DND-41 (cell line): ENCODE results near the gene ENPP6.

Experiments used
- ATAC-seq: fragments of 200-7000 bp; cut with Tn5 transposase; 3 replicates; pipeline ENCODE4 v1.9.1; 2021; ENCODE audit warnings: low read depth; ENCODE audit not compliant: insufficient read depth
- DNase-seq: peaks from one replicate; pipeline ENCODE4 v3.0.0-alpha.2; 2020
- H2AFZ ChIP-seq: 2 replicates; pipeline ENCODE4 v1.6.0; 2012; ENCODE audit warnings: low read depth, low read length
- H3K27ac ChIP-seq: 2 replicates; pipeline ENCODE4 v1.5.1; 2012; ENCODE audit warnings: low read length, inconsistent platforms
- H3K27me3 ChIP-seq: fragments of 200-600 bp; sonication (generic); 2 replicates; pipeline ENCODE4 v1.6.0; 2012; ENCODE audit warnings: low read length, mild to moderate bottlenecking, inconsistent platforms; ENCODE audit not compliant: insufficient read depth, poor library complexity
- H3K36me3 ChIP-seq: 2 replicates; pipeline ENCODE4 v1.5.1; 2012; ENCODE audit warnings: low read length, inconsistent platforms; ENCODE audit not compliant: insufficient read depth
- H3K4me1 ChIP-seq: 2 replicates; pipeline ENCODE4 v1.5.1; 2012; ENCODE audit warnings: mild to moderate bottlenecking, low read length; ENCODE audit not compliant: insufficient read depth
- H3K4me2 ChIP-seq: 2 replicates; pipeline ENCODE4 v1.6.0; 2012; ENCODE audit warnings: mild to moderate bottlenecking, moderate library complexity, low read length, inconsistent platforms; ENCODE audit not compliant: insufficient read depth
- H3K4me3 ChIP-seq, 2 experiments: fragments of 200-600 bp in 1 of 2; shearing (Covaris generic) in 1 of 2; 2 replicates each; pipeline ENCODE4 v1.5.1; 2012 to 2016; ENCODE audit warnings: inconsistent platforms in 2 of 2, low read length in 2 of 2, mild to moderate bottlenecking in 2 of 2, low read depth in 1 of 2, moderate library complexity in 1 of 2
- H3K79me2 ChIP-seq: 2 replicates; pipeline ENCODE4 v1.6.0; 2012; ENCODE audit warnings: low read length, inconsistent platforms; ENCODE audit not compliant: insufficient read depth
- H3K9ac ChIP-seq: 2 replicates; pipeline ENCODE4 v1.6.0; 2012; ENCODE audit warnings: low read depth, mild to moderate bottlenecking, inconsistent platforms, low read length, moderate library complexity
- H3K9me3 ChIP-seq: 2 replicates; pipeline ENCODE4 v1.5.1; 2012; ENCODE audit warnings: low read length, moderate library complexity, mild to moderate bottlenecking, inconsistent platforms; ENCODE audit not compliant: insufficient read depth, severe bottlenecking
- H4K20me1 ChIP-seq: 2 replicates; pipeline ENCODE4 v1.6.0; 2012; ENCODE audit warnings: low read length; ENCODE audit not compliant: insufficient read depth
- EZH2 ChIP-seq: IDR thresholded peaks from 3 replicates; pipeline ENCODE4 v1.6.1; 2012; ENCODE audit warnings: borderline replicate concordance, low read depth, mild to moderate bottlenecking, moderate library complexity, low read length, inconsistent platforms; ENCODE audit not compliant: severe bottlenecking
- TF ChIP-seq, protein P1 (sequence below): IDR thresholded peaks from 2 replicates; pipeline ENCODE4 v1.5.1; 2012; ENCODE audit warnings: borderline replicate concordance, low read length, moderate library complexity, mild to moderate bottlenecking; ENCODE audit not compliant: poor library complexity, severe bottlenecking; ENCODE audit errors: extremely low read depth

The ENPP6 gene

DNA sequence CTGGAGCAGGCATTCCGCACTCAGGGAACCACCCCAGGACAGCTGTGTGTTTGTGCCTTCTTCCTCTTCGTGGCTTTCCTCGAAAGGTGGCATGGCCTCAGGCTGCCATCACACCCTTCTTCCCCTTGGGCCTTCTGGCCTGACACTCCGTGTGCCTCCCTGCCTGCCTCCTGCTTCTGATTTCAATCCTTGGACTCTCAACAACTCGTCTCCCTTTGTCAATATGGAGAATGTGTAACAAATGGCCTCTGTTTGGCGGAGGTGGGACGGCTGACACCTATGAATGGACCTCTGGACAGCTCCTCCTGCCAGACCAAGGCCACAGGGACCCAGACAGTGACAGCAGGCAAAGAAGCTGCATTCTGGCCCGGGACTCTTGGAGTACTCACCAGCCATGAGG, 137.0 kb downstream of the ENPP6 start:
- H3K4me1 ChIP-seq = no peaks in the 10 kb centered on the region; the same call in 1 of the 2 replicates
- no peaks in the 10 kb centered on the region for H3K27me3 ChIP-seq
- H3K9ac ChIP-seq = no peak overlapping the region
- H3K79me2 ChIP-seq = no peaks in the 10 kb centered on the region
- ATAC-seq (no peak), DNase-seq (no peak)
- no peaks in the 10 kb centered on the region for H4K20me1 ChIP-seq
- H3K4me3 ChIP-seq = no peak overlapping the region
- TF ChIP-seq, protein P1, sequence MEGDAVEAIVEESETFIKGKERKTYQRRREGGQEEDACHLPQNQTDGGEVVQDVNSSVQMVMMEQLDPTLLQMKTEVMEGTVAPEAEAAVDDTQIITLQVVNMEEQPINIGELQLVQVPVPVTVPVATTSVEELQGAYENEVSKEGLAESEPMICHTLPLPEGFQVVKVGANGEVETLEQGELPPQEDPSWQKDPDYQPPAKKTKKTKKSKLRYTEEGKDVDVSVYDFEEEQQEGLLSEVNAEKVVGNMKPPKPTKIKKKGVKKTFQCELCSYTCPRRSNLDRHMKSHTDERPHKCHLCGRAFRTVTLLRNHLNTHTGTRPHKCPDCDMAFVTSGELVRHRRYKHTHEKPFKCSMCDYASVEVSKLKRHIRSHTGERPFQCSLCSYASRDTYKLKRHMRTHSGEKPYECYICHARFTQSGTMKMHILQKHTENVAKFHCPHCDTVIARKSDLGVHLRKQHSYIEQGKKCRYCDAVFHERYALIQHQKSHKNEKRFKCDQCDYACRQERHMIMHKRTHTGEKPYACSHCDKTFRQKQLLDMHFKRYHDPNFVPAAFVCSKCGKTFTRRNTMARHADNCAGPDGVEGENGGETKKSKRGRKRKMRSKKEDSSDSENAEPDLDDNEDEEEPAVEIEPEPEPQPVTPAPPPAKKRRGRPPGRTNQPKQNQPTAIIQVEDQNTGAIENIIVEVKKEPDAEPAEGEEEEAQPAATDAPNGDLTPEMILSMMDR = no peak
- TF ChIP-seq EZH2 = no peak
- no peak overlapping the region for H3K27ac ChIP-seq
- no peak overlapping the region for H3K4me2 ChIP-seq
- no peaks in the 10 kb centered on the region for H3K9me3 ChIP-seq
- H2AFZ ChIP-seq = no peak overlapping the region
- H3K36me3 ChIP-seq = no peaks in the 10 kb centered on the region

DNA sequence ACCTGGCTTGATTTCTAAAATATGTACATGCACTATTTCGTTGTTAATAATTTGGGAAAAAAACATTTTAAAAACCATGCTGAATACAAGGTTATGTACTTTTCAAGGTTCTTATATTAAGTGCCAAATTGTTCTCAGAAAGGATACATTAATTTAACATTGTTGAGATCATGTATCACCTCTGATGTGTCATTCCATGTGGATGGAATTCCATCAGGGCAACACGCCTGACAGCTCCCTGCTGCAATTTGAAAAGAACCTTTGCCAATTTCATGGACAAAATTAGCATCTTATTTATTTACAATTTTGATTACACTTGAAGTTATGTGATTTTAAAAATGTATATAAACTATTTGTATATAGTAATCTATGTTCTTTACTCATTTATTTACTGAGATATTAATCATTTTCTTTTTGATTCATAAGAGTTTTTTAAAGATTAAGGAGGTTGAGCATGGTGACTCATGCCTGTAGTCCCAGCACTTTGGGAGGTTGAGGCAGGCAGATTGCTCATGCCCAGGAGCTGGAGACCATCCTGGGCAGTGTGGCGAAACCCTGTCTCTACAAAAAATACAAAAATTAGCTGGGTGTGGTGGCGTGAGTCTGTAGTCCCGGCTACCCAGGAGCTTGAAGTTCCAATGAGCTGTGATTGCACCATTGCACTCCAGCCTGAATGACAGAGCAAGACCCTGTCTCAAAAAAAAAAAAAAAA, 142.8 kb downstream of the ENPP6 start:
- H3K9ac ChIP-seq = no peak overlapping the region
- no peak overlapping the region for H3K27ac ChIP-seq
- no peak overlapping the region for H2AFZ ChIP-seq
- H3K4me1 ChIP-seq = no peaks in the 10 kb centered on the region
- no peak for ATAC-seq
- H4K20me1 ChIP-seq = no peaks in the 10 kb centered on the region
- no peak for DNase-seq
- H3K36me3 ChIP-seq = no peaks in the 10 kb centered on the region
- H3K4me3 ChIP-seq = no peak overlapping the region
- no peaks in the 10 kb centered on the region for H3K79me2 ChIP-seq
- H3K27me3 ChIP-seq = no peaks in the 10 kb centered on the region
- no peak overlapping the region for H3K4me2 ChIP-seq
- TF ChIP-seq, protein P1 = no peak
- TF ChIP-seq EZH2 = no peak
- peaks cover 9% of the 10 kb centered on the region for H3K9me3 ChIP-seq

DNA sequence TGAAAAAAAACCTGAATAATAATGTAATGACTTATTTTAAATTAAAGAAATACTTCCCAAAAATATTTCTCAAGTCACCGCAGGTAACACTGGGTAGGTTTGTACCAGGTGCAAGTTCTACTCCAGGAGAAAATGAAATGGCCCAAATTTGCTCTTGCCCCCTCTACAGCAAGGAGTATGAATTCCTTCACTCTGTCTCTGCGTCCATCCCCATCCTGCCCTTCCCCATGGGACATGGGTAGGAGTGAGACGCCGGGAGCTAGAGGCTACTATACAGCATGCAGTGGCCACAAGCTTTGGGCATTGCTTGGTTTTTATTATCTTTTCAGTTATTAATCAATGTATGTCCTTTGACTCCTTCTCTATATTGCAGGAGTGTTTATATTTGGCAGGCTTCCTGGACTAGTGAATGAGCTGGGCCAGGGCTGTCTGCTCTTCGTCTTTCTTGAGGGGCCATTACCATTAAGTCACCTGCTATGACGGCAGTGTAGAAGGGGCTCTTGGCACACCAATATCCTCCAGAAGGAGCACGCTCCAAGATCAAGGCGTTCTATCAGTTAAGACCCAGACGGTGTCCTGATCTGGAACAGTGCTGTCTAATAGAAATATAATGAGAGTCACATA, 149.6 kb downstream of the ENPP6 start:
- Histone ChIP-seq H3K9me3 (peaks cover 7% of the 10 kb centered on the region), H2AFZ (no peak overlapping the region), H3K4me3 (no peak overlapping the region), H3K27me3 (no peaks in the 10 kb centered on the region), H3K4me1 (no peaks in the 10 kb centered on the region), H3K27ac (no peak overlapping the region), H3K9ac (no peak overlapping the region), H3K79me2 (no peaks in the 10 kb centered on the region), H4K20me1 (no peaks in the 10 kb centered on the region), H3K4me2 (no peak overlapping the region), H3K36me3 (no peaks in the 10 kb centered on the region)
- ATAC-seq (no peak), DNase-seq (no peak)
- TF ChIP-seq, protein P1 = no peak
- no peak for TF ChIP-seq EZH2
